Measurements from ENCODE around the gene PYCR2. TPM values are rescaled to one million over a fixed set of nuclear protein-coding genes. Genes with fewer than 3 reads are reported as not detected.
A peak's percentile ranks its signal among the peaks of the same experiment; 100 is the strongest.

PYCR2 gene
- total and polyA plus RNA-seq, 7 donors, result 31.0 to 74.4 (median 34.9) TPM

DNA sequence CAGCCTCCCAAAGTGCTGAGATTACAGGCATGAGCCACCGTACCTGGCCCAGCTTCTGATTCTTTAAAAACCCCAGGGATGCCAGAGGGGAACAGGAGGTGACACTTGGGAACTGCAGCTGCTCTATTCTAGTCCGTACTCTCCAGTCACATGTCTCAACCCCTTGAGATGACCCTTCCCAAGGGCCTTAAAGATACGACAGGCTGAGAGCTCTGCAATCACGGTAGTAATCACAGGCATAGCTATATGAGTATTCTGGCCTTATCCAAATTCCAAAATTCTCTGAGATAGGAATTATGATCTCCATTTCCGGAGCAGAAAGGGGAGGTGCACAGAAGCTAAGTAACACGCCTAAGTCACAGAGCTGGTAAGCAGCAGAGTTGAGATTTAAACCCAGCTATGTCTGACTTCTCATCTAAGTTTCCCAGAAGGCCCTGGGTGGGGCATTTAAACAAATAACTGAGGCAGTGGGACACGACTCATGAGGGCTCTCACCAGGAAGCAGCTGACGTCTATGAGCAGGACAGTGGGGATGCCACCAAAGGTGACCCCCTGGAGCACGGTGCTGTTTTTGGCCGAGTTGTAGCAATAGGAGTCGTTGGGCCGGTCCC, 47.0 kb downstream of the PYCR2 start:
- intact Hi-C loops (cut with DNase I), result no loop called here
- Histone ChIP-seq H3K36me3 (peaks cover 5 to 49% (median 16%) of the 10 kb centered on the region in 4 donors), H3K27ac (peak overlapping the region in 3 of 4 donors; percentile 23 to 90 (median 88)), H3K4me1 (peaks cover 0 to 49% (median 47%) of the 10 kb centered on the region in 4 donors), H3K9me3 (no peaks in the 10 kb centered on the region), H3K27me3 (no peaks in the 10 kb centered on the region), H3K4me3 (no peak overlapping the region)
- no peak for DNase-seq
- TF ChIP-seq EP300 (IDR thresholded peaks at IDR 0.05), result no peak
- TF ChIP-seq, protein P1, sequence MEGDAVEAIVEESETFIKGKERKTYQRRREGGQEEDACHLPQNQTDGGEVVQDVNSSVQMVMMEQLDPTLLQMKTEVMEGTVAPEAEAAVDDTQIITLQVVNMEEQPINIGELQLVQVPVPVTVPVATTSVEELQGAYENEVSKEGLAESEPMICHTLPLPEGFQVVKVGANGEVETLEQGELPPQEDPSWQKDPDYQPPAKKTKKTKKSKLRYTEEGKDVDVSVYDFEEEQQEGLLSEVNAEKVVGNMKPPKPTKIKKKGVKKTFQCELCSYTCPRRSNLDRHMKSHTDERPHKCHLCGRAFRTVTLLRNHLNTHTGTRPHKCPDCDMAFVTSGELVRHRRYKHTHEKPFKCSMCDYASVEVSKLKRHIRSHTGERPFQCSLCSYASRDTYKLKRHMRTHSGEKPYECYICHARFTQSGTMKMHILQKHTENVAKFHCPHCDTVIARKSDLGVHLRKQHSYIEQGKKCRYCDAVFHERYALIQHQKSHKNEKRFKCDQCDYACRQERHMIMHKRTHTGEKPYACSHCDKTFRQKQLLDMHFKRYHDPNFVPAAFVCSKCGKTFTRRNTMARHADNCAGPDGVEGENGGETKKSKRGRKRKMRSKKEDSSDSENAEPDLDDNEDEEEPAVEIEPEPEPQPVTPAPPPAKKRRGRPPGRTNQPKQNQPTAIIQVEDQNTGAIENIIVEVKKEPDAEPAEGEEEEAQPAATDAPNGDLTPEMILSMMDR (IDR thresholded peaks at IDR 0.05), result no peak
- TF ChIP-seq POLR2A (IDR thresholded peaks at IDR 0.05), result no peak
- TF ChIP-seq POLR2AphosphoS5 (IDR thresholded peaks at IDR 0.05), result no peak
- WGBS, 2 donors, result 19 to 69% methylated on average over 12 of the region's 12 CpGs

DNA sequence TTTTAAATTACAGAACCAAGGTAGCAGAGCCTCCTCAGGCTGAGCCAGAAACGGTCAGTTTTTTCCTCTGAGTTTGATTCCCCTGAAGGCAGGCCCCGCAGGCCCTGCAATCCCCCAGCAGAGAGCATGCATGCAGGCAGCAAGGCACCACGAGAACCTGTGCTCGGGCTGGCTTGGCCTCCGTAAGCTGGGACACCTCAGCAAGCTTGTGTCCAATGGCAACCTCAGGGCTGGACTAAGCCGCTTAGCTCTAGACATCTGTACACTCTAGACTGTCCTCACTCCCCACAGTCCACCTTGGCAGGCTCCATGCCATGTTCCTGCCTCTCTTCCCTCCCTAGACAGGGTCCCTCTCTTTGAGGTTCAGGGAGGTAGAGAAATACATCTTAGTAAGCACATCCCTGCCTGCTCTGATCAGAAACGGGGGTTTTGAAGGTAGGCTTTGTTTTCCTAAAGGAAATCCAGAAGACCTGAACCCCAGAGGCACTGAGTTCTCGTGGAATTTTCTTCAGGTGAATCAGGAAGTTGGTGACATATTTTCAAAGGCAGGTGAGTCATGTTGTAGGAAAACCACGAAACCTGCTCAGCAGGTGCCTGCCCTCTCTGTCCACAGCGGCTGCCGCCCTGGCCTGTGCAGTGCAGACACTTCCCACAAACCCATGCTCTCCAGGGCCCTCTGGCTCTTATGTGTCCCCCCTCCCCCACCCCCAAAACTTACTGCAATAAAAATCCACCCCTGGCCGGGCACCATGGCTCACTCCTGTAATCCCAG, 48.8 kb downstream of the PYCR2 start:
- 37 to 69% methylated on average over 12 of the region's 12 CpGs for WGBS, 2 donors

DNA sequence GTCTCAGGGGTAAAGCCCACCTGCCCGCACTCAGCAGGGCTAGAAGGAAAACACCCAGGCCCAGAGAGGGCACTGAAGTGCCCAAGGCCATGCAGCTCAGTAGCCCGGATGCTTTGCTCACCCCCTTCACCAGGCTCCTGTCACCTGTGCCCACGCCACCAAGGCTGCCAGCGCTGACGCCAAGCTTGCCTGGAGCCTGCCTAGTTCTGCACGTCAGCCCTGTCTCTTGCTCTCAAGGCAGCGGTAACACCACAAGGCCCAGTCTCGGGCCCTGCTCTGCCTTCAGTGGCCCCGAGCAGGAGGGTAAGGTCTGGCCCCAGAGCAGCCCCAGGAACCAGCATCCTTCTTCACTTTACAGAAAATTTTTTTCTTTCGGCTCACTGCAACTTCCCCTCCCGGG, 49.6 kb downstream of the PYCR2 start:
- H3K36me3 ChIP-seq, result peaks cover 12 to 75% (median 24%) of the 10 kb centered on the region in 4 donors
- 87 to 93% methylated on average over 11 of the region's 11 CpGs for WGBS, 2 donors

More for the DNA sequence above, 48.8 kb downstream of the PYCR2 start:
- Histone ChIP-seq H3K27me3 (no peaks in the 10 kb centered on the region), H3K9me3 (no peaks in the 10 kb centered on the region), H3K4me1 (peaks cover 0 to 35% (median 33%) of the 10 kb centered on the region in 4 donors), H3K36me3 (peaks cover 12 to 67% (median 24%) of the 10 kb centered on the region in 4 donors), H3K4me3 (no peak overlapping the region), H3K27ac (no peak overlapping the region)
- no peak for DNase-seq
- intact Hi-C loops (cut with DNase I), result no loop called here
- TF ChIP-seq POLR2A (IDR thresholded peaks at IDR 0.05), result no peak
- TF ChIP-seq POLR2AphosphoS5 (IDR thresholded peaks at IDR 0.05), result no peak
- no peak for TF ChIP-seq EP300 (IDR thresholded peaks at IDR 0.05)
- TF ChIP-seq, protein P1 (IDR thresholded peaks at IDR 0.05), result no peak

DNA sequence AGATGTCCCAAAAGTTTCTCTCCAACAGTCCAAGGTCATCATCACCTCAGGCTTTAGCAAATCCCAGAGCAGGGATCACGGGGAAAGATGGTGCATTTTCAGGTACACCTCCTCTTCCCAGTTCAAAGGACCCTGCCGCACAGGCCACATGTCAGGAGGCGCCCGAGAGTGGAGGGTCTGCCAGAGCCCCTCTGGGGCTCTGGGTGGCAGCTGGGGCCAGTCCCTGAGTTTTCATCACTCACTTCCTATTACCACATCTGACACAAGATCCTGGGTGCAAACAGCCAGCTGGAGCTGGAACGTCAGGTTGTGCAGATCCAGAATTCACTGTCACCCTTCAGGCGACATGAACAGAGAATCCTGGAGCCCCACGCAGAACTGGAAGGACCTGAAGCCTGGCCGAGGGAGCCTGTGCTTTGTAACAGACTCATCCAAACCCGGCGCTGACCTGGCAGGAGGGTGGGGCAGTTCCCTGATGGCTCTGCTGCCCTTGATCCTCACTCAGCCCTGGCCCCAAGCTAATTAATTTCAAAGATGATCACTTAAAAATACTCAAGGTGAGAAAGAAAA, 50.7 kb downstream of the PYCR2 start:
- peaks cover 0 to 16% (median 14%) of the 10 kb centered on the region in 4 donors for H3K4me1 ChIP-seq
- WGBS, 2 donors, result 75 to 86% methylated on average over 10 of the region's 10 CpGs
- intact Hi-C loops (cut with DNase I), result no loop called here
- no peaks in the 10 kb centered on the region for H3K27me3 ChIP-seq
- TF ChIP-seq POLR2AphosphoS5 (IDR thresholded peaks at IDR 0.05) (no peak), EP300 (IDR thresholded peaks at IDR 0.05) (no peak), POLR2A (IDR thresholded peaks at IDR 0.05) (no peak)
- TF ChIP-seq, protein P1 (IDR thresholded peaks at IDR 0.05), result no peak
- H3K9me3 ChIP-seq, result no peaks in the 10 kb centered on the region
- no peak overlapping the region for H3K27ac ChIP-seq
- no peak for DNase-seq
- H3K4me3 ChIP-seq, result no peak overlapping the region
- H3K36me3 ChIP-seq, result peaks cover 12 to 85% (median 27%) of the 10 kb centered on the region in 4 donors

More for the DNA sequence above, 49.6 kb downstream of the PYCR2 start:
- TF ChIP-seq POLR2A (IDR thresholded peaks at IDR 0.05) (no peak), POLR2AphosphoS5 (IDR thresholded peaks at IDR 0.05) (no peak), EP300 (IDR thresholded peaks at IDR 0.05) (no peak)
- TF ChIP-seq, protein P1 (IDR thresholded peaks at IDR 0.05), result no peak
- H3K9me3 ChIP-seq, result no peaks in the 10 kb centered on the region
- no peak overlapping the region for H3K4me3 ChIP-seq
- no peak overlapping the region for H3K27ac ChIP-seq
- H3K27me3 ChIP-seq, result no peaks in the 10 kb centered on the region
- no peak for DNase-seq
- H3K4me1 ChIP-seq, result peaks cover 0 to 27% (median 25%) of the 10 kb centered on the region in 4 donors
- intact Hi-C loops (cut with DNase I), result no loop called here
